GM21360 (cell line): Measurements from ENCODE around the gene VWC2.

Experiments
- ATAC-seq: cut with Tn5 transposase; IDR thresholded peaks from one replicate; pipeline ENCODE4 v1.9.1; 2021; ENCODE audit warnings: mild to moderate bottlenecking, moderate library complexity; ENCODE audit not compliant: unreplicated experiment

Gene VWC2

DNA sequence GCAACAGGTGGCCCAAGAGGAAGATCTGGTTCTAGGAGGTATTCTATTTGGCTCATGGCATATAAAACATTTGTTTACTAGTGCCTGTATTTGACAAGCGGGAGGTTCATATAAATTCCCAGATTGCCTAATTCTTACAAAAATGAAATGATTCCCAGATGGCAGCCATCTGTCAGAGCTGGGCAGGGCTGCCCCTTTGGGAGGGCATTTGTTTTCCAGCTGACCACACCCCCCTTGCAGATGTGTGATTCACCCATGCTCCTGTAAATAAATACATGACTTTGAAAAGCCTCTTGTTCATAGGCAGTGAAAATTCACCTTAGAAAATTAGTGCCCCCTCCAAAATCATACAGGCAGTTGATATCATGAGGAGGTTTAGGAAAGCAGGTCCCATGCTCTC lies 8.6 kb downstream of the VWC2 start:
- ATAC-seq: no peak

DNA sequence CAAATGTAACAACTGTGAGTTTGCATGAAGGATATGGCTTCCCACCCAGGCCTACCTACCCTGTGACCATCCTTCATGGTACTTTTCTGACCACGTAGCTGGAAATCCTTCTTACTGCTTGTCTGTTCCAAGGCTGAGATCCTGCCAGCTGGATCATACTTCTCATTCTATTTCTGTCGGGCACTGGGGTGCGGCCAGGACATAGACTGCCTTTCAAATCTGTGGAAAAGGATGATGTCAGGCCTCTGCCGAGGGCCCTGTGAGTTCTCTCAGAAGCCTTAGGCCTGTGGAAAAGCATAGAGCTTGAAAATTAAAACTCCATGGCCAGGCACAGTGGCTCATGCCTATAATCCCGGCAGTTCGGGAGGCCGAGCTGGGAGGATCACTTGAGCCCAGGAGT lies 10.0 kb downstream of the VWC2 start:
- no peak for ATAC-seq

DNA sequence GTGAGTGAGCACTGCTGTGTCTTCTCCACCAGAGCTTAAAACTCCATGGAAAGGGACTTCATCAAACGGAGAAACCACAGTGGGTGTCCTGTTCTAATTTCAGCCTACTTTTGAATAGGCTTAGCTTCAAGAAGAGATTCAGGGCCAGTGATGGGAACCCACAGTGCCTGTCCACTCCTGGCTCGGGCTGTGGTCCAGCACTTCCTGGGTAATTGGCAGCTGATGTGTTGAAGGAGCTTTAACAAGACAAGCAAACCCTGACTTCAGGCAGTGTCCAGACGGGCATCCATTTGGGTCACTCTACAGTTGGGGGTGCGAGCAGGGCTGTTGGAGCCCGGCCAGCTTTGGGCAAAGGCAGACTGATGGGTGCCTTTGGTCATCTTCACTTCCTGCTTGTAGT lies 14.5 kb downstream of the VWC2 start:
- no peak for ATAC-seq

DNA sequence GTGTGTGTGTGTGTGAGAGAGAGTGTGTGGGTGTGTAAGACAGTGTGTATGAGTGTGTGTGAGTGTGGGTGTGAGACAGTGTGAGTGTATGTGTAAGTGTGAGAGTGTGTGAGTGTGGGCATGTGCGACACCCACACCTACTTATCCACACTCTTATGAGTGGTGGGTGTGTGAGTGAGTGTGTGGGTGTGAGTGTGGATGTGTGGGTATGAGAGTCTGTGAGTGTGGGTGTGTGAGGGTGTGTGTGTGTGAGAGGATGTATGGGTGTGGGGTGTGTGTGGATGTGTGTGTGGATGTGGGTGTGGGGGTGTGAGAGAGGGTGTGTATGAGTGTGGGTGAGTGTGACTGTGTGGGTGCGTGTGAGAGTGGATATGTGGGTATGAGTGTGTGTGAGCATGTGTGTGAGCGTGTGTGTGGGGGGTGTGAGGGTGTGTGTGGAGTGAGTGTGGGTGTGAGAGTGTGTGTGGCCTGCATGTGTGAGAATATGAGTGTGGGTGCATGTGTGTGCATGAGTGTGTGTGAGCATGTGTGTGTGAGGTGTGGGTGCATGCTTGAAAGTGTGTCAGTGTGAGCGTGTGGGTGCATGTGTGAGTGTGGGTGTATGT lies 15.1 kb downstream of the VWC2 start:
- ATAC-seq: no peak

DNA sequence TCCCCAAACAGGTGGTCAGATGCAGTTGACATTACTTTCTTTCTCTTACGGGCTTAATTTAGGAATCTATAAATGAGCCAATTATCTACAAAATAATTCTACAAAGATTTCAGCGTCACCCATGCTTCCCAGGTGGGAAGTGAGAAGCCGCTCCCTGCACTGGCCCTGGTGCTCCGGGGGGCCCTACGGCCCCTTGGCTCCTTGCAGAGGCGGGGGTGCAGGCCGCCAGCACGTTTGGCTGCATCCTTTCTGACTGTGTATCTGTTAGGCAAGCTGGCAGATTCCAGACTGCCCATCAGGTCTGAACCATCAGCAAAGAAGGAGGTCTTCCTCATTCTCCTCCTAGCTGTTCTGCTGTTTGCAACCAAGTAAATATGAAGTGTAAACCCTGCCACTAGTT lies 16.3 kb downstream of the VWC2 start:
- no peak for ATAC-seq

DNA sequence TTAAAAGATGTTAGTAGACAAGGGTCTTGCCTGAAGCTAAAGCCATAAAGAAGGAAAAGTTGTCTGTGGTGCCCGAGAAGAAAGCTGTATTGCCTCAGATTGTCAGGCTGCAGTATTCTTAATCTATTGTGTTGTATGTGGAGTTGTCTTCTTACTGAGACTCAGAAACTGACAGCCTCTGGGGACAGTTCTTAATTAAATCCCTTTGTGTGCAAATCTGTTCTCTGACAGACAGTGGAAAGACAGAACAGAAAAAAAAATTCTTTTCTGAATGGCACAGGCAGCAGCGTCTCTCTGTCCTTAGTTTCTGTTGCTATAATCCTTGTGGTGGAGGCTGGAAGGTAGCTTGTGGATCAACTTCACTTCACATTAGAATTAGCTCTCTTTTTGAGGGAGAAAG lies 16.8 kb downstream of the VWC2 start:
- ATAC-seq: no peak

DNA sequence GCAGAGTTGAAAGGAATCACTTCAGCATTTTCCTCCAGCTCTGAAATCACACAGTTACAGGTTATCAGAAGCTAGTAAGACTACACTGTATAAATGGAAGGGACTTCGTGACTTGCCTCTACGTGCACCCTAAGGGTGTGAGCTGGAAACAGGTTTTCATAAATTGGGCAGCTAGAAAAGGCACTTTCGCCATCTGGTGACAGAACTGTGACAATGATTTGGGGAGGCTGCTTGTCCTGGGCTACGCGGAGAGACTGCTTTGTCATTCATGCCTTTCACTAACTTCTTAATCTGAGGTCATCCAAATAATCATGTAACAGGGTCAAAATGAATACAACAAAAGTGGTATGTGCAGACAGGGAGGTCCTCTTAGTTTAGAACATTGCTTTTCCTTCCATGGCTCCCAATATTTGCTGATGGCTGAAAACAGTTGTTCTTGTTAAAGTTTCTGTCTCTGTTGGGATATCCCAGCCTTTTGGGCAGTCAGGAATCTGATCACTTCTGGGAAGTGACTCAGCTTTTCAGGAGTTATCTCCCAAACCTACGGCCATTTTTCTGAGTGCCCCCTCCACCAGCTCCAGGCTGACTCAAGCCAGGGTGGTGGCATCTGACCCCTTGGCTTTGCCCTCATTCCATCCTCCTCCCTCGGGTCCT lies 17.8 kb downstream of the VWC2 start:
- ATAC-seq: peak; percentile 93

DNA sequence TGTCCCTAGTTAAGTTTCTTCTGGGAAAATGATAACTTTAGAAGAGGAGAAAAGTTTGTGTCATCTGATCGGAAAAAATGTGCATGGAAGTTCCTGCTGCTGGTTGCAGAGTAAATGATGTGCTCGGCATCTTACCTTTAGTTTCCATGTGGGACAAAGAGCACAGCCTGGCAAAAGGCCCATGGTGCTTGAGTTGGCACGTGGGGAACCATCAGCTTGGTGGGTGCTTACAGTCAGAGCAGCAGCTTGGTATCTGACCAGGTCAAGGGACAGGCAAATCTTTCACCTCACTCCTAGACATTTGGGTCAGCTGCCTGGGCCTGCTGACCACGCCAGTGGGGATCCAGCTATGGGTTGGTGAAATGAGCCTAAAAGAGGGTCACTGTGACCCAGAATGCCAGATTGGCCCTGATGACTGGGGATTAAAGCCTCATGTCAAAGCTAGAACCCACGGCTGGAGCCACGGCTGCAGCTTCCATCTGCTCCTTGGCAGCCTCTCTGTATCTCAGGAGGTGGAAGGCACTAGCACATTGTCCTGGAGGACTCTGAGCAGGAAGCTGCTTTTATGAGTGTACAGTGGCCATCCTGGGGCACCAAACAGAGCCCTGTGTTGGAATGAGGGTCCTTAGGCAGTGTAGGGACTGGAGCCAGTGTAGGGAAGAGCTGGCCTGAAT lies 24.7 kb downstream of the VWC2 start:
- ATAC-seq: no peak

DNA sequence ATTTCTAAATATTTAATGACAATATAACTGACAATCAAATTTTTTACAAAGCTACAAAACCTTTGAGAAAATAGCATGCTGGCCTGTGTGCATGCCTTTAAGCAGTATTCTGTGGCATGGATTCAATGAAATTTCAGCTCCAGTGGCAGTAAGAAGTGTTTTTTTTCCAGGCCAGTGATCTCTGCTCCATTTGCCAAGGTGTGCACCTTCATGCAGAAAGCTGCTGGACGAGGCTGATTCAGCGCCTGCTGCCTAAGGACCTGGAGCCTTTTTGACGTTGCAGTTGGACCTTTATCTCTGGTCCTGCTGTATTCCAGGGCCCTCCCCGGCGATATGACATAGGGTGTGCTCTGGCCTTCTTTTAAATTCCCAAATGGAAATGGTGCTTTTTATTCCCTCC lies 26.6 kb downstream of the VWC2 start:
- no peak for ATAC-seq

DNA sequence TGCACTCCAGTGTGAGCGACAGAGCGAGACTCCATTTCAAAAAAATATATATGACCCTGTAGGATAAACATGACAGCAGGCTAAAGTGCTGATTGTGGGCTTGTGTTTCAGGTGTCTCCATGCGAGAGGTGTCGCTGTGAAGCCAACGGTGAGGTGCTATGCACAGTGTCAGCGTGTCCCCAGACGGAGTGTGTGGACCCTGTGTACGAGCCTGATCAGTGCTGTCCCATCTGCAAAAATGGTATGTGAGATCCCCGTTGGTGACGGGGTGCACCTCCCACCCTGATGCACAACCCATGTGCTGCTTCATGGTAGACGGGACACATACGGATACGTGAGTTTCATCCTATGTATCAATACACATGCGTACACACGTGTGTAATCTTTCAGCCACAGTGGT lies 29.2 kb downstream of the VWC2 start:
- ATAC-seq: no peak

DNA sequence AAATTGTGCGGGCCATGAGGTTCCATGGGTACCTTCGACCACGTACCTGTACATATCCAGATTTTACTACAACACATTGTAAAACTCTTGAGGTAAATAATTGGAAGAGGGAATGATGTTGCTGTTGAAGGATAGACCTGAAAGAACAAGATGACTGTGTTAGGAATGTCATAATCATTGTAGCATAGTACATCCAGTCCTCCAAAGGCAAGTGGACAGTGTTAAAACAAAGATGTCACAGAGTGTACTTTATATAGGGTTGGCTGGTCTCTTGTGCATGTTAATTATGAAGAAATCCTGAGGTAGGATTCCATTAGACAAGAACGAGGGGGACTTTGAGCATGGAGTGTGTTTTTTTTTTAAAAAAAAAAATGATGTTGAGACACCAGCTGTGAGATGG lies 30.4 kb downstream of the VWC2 start:
- no peak for ATAC-seq

DNA sequence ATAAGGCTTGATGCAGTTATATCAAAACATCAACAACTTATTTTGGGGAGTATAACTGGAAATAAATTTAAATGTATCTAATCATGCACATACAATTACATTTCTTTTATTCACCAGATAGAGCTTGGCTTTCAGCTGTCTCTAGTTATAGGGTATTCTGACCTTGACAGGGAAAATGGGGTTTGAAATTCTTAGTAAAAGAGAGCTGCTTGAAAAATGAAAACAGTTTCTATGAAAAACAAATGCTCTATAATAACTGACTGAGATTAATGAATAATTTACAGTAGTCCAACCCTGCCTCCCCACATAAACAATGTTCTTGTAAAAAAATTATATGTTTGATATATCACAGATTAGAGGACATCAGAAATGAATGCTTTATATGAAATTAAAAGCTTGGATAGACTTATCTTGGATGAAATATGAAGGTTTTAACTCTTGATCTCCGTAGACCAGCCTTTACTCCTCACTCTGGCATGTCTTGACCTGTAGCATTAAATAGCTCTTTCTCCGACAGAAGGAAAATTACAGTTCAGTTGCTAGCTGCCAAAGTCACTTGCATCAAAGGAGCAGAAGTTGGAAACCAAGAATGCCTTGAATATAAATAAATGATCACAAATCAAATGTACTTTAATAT lies 32.1 kb downstream of the VWC2 start:
- no peak for ATAC-seq

DNA sequence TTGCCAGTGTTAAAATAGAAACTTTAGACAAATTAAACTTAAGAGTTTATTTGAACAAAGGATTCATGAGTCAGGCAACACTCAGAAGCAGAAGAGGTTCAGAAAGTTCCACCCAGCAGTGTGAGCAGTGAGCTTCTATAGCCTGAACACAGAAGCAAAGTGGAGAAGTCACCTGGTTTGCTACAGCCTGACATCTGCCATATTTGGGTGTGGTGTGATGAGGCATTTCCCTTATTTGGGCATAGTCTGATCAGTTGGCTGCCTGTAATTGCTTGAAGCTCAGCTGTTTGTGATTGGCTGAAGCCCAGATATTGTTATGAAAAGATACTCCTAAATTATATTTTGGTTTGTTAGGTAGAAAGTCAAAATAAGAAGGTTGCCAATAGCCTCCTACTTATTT lies 39.1 kb downstream of the VWC2 start:
- no peak for ATAC-seq

DNA sequence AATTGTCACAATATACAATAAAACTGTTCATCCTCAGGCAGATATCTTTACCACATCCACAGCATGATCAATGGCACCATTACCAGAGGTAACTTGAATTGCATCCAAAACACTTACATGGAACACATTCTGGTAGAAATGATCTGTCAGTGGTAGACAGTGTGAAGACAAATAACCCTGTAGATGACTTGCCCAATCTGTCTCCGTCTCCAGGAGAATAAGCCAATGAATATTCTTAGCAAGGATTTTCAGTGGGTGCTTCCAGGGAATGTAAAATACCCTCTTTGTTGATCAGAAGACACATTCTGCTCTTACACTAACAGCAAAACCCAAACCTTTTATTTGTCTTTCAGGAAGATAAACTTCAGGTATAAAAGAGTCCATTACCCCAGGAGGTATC lies 43.8 kb downstream of the VWC2 start:
- ATAC-seq: no peak

DNA sequence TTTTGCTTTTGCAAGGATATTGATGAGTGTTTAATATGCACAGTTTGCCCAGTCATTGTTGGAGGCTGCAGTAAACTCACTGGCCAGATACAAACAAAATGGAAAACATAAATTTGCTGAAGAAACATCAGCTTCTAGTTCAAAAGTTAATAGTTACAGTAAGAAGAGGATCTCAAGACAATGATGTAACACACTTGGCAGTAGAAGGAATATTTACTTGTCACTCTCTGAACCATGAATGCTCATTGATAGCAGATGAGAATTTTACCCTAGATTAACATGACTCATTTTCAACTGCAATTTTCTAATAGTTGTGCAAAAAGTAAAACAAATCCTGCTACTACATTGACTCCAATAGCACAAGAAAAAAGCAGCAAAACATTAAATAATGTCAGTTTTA lies 47.7 kb downstream of the VWC2 start:
- ATAC-seq: no peak

DNA sequence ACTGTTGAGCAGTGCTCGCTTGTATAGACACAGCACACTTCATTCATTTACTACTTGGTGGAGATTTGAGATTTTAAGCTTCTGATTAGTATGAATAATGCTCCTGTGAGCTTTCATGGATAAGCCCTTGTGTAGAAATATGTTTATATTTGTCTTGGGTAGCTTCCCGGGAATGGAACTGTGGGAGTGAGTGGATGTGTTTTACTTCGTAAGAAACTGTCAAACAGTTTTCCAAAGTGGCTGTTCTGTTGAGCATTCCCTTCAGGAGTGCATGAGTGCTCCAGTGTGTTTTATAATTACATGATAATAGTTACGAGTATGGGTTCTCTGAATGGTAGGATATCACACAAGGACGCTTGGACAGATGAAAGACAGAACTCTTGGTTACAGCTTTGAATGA lies 49.4 kb downstream of the VWC2 start:
- no peak for ATAC-seq

DNA sequence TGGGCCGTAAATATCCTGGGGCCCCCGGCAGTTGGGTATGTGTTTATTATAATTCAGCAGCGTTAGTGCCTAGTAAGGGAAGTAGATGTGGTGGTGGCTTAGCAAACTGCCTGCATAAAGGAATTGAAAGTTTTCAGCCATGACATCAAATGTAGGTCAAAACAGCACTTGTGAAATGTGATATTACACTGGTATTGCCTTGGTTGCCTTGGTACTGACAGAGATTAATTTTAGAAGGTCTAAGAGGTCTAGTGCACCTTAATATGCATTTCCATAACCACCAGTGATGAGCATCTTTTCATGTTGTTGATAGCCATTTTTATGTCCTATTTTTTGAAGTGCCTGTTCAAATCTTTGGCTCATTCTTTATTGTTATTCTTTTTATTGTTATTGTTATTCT lies 50.1 kb downstream of the VWC2 start:
- ATAC-seq: no peak

DNA sequence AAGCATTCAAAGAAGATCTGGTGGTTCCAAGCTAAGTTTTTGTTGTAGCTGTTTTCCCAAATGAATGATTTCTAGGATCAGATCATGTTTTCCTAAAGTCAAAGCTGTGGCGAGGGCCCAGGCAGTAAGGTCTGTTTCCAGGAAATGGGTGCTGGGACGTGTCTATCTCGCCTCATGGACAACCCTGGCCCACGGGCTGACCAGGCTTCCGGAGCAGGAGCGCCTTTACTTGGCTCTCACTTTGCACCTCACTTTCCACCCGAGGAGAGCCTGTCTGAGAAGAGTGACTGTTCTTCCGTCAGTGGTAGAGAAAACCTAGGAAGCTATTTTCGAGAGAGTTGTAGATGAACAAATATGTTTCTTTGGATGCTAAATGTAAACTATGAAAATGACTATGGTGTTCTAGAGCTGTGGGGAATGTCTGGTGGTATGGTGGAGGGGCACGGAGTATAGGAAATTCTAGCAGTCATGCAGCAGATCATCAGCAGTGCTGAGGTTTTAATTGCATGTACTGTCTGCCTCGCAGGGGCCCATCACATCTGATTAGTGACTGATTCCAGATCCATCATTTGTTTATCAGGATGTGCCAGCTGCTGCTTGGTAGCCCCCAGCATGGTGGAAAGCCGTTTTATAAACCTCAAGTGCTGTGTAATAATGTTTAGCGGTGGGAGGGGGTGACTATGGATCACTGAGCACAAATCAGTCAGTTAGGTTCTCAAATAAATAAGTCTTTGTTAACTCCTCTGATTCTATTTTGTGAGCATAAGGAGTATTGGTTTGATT lies 66.6 kb downstream of the VWC2 start:
- no peak for ATAC-seq

DNA sequence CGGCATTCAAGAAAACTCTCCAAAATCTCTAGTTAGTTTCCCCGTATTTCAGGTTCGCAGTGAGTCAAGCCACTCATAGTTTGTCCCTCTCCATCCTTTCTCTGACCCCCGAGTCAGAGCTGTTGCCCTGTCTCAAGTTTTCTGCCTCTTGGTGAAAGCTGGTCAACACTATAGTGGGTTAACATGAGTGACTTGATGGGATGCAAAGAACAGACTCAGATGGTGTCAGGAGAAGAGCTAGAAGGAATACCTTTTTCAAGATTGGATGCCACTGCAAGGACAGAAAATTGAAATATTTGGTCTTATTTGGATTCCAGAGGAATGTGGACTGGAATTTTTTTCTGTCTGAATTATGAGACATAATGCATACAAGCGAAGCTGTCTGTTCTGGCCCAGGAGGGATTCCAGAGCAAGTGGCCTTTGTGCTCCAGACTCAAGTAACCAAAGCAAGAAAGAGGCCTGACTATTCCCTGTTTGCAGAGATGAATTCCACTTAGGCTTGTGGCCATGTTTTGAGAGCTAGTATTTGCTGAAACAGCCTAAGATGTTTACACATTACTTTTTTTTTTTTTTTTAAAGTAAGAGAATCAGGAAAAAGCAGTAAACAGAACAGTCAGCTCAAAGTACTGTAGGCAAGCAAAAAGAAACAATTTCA lies 67.4 kb downstream of the VWC2 start:
- no peak for ATAC-seq

DNA sequence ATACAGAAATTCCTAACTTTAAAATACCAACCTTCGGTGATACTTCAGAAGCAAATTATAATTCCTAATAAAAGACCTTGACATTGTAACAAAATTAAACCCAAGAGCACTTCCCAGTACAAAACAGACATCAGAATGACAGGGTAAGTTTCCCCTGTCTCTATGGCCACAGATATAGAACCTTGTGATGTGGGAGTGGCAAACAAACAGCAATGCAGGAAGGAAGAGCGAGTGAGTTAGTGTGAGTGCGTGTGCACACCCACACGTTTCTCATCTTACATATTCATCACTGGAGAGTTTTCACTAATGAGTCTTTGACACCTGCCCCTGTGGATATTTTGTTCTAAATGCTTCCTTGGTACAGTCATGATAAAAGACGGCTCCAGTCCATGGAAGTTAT lies 72.2 kb downstream of the VWC2 start:
- no peak for ATAC-seq
